HL-60 (cell line): ENCODE data around the gene DPPA2.

Source experiments
- DNase-seq, 2 experiments: peaks; one replicate each; pipeline ENCODE4 v3.0.0-alpha.2; 2010 to 2020; ENCODE audit warnings: low read depth in 1 of 2, low spot score in 1 of 2
- H3K27ac ChIP-seq: fragments of 250-450 bp; sonication (Bioruptor Pico); replicated peaks from 2 replicates; pipeline ENCODE4 v1.5.1; 2020; ENCODE audit warnings: mild to moderate bottlenecking, moderate library complexity
- H3K27me3 ChIP-seq: fragments of 250-450 bp; sonication (Bioruptor Pico); 2 replicates; pipeline ENCODE4 v1.5.1; 2021; ENCODE audit warnings: mild to moderate bottlenecking, moderate library complexity; ENCODE audit not compliant: insufficient read depth, poor library complexity, severe bottlenecking
- H3K4me3 ChIP-seq: replicated peaks from 2 replicates; pipeline ENCODE4 v1.5.1; 2011; ENCODE audit warnings: mild to moderate bottlenecking, control low read depth, low read length; ENCODE audit not compliant: insufficient read depth
- CTCF ChIP-seq: IDR thresholded peaks from one replicate; pipeline ENCODE4 v1.5.1; 2011; ENCODE audit warnings: low read length, control low read depth, inconsistent platforms; ENCODE audit not compliant: insufficient read depth
- GABPA ChIP-seq: IDR thresholded peaks from 2 replicates; pipeline ENCODE4 v1.6.1; 2012; ENCODE audit warnings: low read depth
- POLR2AphosphoS5 ChIP-seq: IDR thresholded peaks from 2 replicates; pipeline ENCODE4 v1.6.1; 2012; ENCODE audit warnings: low read depth
- REST ChIP-seq: IDR thresholded peaks from 2 replicates; pipeline ENCODE4 v1.6.1; 2012; ENCODE audit warnings: low read depth; ENCODE audit not compliant: insufficient replicate concordance
- SPI1 ChIP-seq: IDR thresholded peaks from 2 replicates; pipeline ENCODE4 v1.6.1; 2012; ENCODE audit warnings: low read depth, mild to moderate bottlenecking, borderline replicate concordance

DPPA2 gene

GRCh38 chr3:109339714-109340648 is 23.7 kb upstream of the DPPA2 start:
- no peak for DNase-seq

GRCh38 chr3:109339197-109339596 is 22.9 kb upstream of the DPPA2 start:
- Histone ChIP-seq H3K27me3 (no peaks in the 10 kb centered on the region), H3K27ac (no peak overlapping the region), H3K4me3 (no peak overlapping the region)
- no peak for DNase-seq
- no peak for TF ChIP-seq CTCF
- no peak for TF ChIP-seq POLR2AphosphoS5
- TF ChIP-seq SPI1, result no peak
- no peak for TF ChIP-seq REST
- TF ChIP-seq GABPA, result no peak

More at GRCh38 chr3:109339714-109340648, 23.7 kb upstream of the DPPA2 start:
- no peaks in the 10 kb centered on the region for H3K27me3 ChIP-seq
- H3K27ac ChIP-seq, result no peak overlapping the region
- TF ChIP-seq REST (no peak), GABPA (no peak), POLR2AphosphoS5 (no peak), CTCF (no peak), SPI1 (no peak)
- H3K4me3 ChIP-seq, result no peak overlapping the region

GRCh38 chr3:109338322-109338721 is 22.0 kb upstream of the DPPA2 start:
- Histone ChIP-seq H3K27me3 (no peaks in the 10 kb centered on the region), H3K4me3 (no peak overlapping the region), H3K27ac (no peak overlapping the region)
- no peak for TF ChIP-seq GABPA
- no peak for TF ChIP-seq CTCF
- no peak for TF ChIP-seq SPI1
- no peak for TF ChIP-seq POLR2AphosphoS5
- TF ChIP-seq REST, result no peak
- no peak for DNase-seq
